Gastrocnemius medialis (tissue), 4 donors: ENCODE data around the gene GMCL2. TPM values are rescaled to one million over a fixed set of nuclear protein-coding genes. Genes with fewer than 3 reads are reported as not detected.

Experiments used
- ATAC-seq, 2 donors: fragments of 150-250 bp; one replicate each; pipeline ENCODE4 v1.9.1; 2016
- DNase-seq, 2 donors: peaks; one replicate each; pipeline ENCODE4 v3.0.0-alpha.2; 2019
- H3K27ac ChIP-seq, 4 donors: fragments of 200-600 bp; sonication (generic); 1 replicate in 1 of 4; 2 replicates in 3 of 4; pipeline ENCODE4 v1.5.1; 2016 to 2018; ENCODE audit warnings: mild to moderate bottlenecking in 2 of 4, moderate library complexity in 1 of 4
- H3K27me3 ChIP-seq, 3 donors: fragments of 200-600 bp; sonication (generic) in 2 of 3; 1 replicate in 1 of 3; 2 replicates in 2 of 3; pipeline versions ENCODE4 v1.5.1 to v1.6.0; 2016 to 2019; ENCODE audit warnings: mild to moderate bottlenecking in 1 of 3, moderate library complexity in 1 of 3
- H3K36me3 ChIP-seq, 2 donors: fragments of 200-600 bp; sonication (generic) in 1 of 2; one replicate each; pipeline ENCODE4 v1.5.1; 2017 to 2018
- H3K4me1 ChIP-seq, 2 donors: fragments of 200-600 bp; sonication (generic) in 1 of 2; one replicate each; pipeline ENCODE4 v1.5.1; 2016 to 2017; ENCODE audit warnings: mild to moderate bottlenecking in 2 of 2
- H3K4me3 ChIP-seq, 4 donors: fragments of 200-600 bp; sonication (generic) in 3 of 4; 1 replicate in 1 of 4; 2 replicates in 3 of 4; pipeline ENCODE4 v1.5.1; 2016 to 2019; ENCODE audit warnings: mild to moderate bottlenecking in 2 of 4
- H3K9me3 ChIP-seq, 3 donors: fragments of 200-600 bp; sonication (generic) in 2 of 3; 1 replicate in 1 of 3; 2 replicates in 2 of 3; pipeline ENCODE4 v1.5.1; 2016 to 2019
- POLR2A ChIP-seq, 2 donors: fragments of 450-650 bp; IDR thresholded peaks; one replicate each; pipeline ENCODE4 v1.6.1; 2017; ENCODE audit warnings: antibody characterized with exemption in 2 of 2, mild to moderate bottlenecking in 2 of 2, moderate library complexity in 2 of 2
- in situ Hi-C, 4 donors: fragments of 200-750 bp; cut with MboI; loops; one replicate each; pipeline versions ENCODE4 v1.15.0 to v1.8.0; 2017; ENCODE audit warnings: low sequenced_read_pairs in 4 of 4
- intact Hi-C: fragments of 100-400 bp; cut with DNase I; formaldehyde crosslinking; loops from one replicate; pipeline ENCODE4 v1.15.1; 2023; ENCODE audit warnings: low total_unique reads
- total RNA-seq, 4 donors: library from RNA; depleted of rRNA; stranded (reverse); fragments of >200 nt; gene quantifications; one replicate each; pipeline versions ENCODE4 v1.1.0 to v1.2.3, GENCODE V29; 2016
- TF ChIP-seq, protein P1 (sequence below), 5 experiments: fragments of 450-650 bp in 3 of 5; fragments of 200-600 bp in 2 of 5; sonication (generic) in 2 of 5; IDR thresholded peaks in 4 of 5; conservative IDR thresholded peaks in 1 of 5; 1 replicate in 4 of 5; 2 replicates in 1 of 5; pipeline ENCODE4 v1.5.1; 2016 to 2019; ENCODE audit warnings: antibody characterized with exemption in 5 of 5, mild to moderate bottlenecking in 3 of 5, moderate library complexity in 3 of 5

GMCL2 gene
- total RNA-seq, 4 donors from 2014 or later, result not detected

DNA sequence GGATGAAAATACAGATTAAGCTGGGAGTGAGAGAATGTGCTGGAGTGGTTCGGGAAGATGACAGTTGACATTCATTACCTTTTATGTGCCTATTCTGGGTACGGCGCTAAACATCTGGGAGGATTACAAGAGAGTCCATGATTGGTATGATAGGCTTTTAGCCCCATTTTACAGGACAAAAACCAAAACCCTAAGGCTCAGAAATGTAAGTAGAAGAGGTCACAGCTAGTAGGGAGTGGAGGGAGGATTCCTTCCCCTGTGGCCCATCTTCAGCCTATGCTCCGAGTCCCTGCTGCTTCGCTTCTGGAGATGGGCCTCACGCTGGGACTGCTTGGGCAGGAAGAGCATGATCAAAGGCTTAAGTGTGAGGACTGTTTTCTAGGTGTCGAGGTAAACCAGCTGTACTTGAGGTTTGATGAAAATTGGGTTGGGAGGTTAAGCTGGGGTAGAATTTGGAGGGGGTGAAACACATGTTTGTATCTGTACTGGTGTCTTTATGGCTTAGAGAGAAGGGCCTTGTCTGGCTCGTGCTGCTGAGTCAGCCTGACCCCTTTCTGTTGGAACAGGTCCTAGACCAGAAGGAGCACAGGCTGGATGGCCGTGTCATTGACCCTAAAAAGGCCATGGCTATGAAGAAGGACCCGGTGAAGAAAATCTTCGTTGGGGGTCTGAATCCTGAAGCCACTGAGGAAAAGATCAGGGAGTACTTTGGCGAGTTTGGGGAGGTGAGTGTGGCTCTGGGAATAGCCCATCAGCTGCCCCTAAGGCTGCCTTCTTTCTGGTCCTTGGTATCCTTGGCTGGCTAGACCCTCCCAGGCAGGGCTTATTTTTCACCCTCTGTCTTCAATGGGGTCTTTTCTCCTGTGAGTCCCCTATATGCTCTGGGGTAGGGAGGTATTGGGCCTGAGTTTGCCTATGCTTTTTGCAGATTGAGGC is 19.3 kb upstream of the GMCL2 start:
- intact Hi-C loops (loop anchor here (5.0 kb wide), 1 partner anchor 84 kb away; no protein-coding TSS in a partner anchor), in situ Hi-C loops (no loop called here)
- H3K9me3 ChIP-seq, result no peaks in the 10 kb centered on the region
- peaks cover 26 to 32% of the 10 kb centered on the region in 2 donors for H3K4me1 ChIP-seq
- peak in 1 of 2 donors; percentile 53 for DNase-seq
- peak overlapping the region; percentile 82 to 92 (median 88) for H3K27ac ChIP-seq
- peaks cover 3 to 50% of the 10 kb centered on the region in 2 donors for H3K36me3 ChIP-seq
- ATAC-seq, result no peak
- TF ChIP-seq, protein P1, sequence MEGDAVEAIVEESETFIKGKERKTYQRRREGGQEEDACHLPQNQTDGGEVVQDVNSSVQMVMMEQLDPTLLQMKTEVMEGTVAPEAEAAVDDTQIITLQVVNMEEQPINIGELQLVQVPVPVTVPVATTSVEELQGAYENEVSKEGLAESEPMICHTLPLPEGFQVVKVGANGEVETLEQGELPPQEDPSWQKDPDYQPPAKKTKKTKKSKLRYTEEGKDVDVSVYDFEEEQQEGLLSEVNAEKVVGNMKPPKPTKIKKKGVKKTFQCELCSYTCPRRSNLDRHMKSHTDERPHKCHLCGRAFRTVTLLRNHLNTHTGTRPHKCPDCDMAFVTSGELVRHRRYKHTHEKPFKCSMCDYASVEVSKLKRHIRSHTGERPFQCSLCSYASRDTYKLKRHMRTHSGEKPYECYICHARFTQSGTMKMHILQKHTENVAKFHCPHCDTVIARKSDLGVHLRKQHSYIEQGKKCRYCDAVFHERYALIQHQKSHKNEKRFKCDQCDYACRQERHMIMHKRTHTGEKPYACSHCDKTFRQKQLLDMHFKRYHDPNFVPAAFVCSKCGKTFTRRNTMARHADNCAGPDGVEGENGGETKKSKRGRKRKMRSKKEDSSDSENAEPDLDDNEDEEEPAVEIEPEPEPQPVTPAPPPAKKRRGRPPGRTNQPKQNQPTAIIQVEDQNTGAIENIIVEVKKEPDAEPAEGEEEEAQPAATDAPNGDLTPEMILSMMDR (IDR thresholded peaks at IDR 0.05 in 4 of 5, conservative IDR thresholded peaks at IDR 0.05 in 1 of 5), result no peak
- TF ChIP-seq POLR2A (IDR thresholded peaks at IDR 0.05), result no peak
- H3K27me3 ChIP-seq, result no peaks in the 10 kb centered on the region
- H3K4me3 ChIP-seq, result peak overlapping the region; percentile 62 to 79 (median 70)

DNA sequence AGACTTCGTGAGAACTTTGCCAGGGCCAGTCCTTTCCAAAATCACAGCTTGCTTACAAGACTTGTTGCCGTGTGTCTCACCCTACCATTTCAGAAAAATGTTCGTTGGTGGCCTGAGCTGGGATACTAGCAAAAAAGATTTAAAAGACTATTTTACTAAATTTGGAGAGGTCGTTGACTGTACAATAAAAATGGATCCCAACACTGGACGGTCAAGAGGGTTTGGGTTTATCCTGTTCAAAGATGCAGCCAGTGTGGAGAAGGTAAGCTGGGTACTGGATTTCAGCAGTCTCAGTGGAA is 18.5 kb upstream of the GMCL2 start:
- intact Hi-C loops, result loop anchor here (5.0 kb wide), 1 partner anchor 83 kb away; no protein-coding TSS in a partner anchor
- in situ Hi-C loops, result no loop called here
- Histone ChIP-seq H3K9me3 (no peaks in the 10 kb centered on the region), H3K27ac (peak overlapping the region; percentile 82 to 92 (median 88)), H3K4me1 (peaks cover 26 to 32% of the 10 kb centered on the region in 2 donors), H3K36me3 (peaks cover 0 to 43% of the 10 kb centered on the region in 2 donors), H3K4me3 (peak overlapping the region; percentile 62 to 79 (median 70)), H3K27me3 (no peaks in the 10 kb centered on the region)
- no peak for ATAC-seq
- no peak for DNase-seq
- TF ChIP-seq, protein P1 (IDR thresholded peaks at IDR 0.05 in 4 of 5, conservative IDR thresholded peaks at IDR 0.05 in 1 of 5), result no peak
- TF ChIP-seq POLR2A (IDR thresholded peaks at IDR 0.05), result no peak

DNA sequence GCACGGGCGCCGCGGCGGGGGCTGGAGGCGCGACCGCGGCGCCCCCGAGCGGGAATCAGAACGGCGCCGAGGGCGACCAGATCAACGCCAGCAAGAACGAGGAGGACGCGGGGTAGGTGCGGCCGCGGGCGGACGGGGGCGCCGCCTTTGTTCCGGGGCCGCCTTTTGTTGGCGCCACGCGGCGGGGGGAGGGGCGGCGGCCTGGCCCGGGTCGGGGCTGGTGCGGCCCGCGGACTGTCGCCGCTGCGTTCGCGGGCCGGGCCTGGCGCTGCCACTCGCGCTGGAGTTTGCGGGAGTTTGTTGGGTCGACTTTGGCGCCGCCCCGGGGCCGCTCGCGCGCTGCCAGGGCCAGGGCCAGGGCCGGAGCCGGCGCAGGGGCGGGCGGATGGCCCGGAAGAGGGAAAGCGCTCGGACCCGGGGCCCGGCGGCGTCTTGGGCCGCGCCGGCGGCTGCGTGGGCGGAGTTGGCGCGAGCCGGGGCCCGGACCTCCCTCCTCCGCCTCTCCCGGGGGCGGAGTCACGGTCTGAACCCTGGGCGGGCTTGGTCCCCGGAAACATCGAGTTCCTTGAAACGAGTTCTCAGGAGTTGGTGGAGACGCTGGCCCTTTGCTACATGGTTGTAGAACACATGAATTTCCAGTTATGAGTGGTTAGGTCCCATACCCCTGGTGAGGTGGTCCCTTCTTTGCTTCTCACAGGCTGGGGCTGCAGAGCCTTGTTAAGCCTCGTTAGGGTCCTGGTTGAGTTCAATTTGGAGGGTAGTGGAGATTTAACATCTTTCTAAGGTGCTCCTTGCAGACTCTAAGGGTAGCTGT is 18.0 kb upstream of the GMCL2 start:
- H3K36me3 ChIP-seq, result peaks cover 0 to 37% of the 10 kb centered on the region in 2 donors
- intact Hi-C loops (loop anchor here (1.0 to 5.0 kb wide), 3 partner anchors 28 to 83 kb away; no protein-coding TSS in a partner anchor), in situ Hi-C loops (no loop called here)
- ATAC-seq (peak; percentile 28 to 43), DNase-seq (peak; percentile 50 to 72)
- TF ChIP-seq, protein P1 (IDR thresholded peaks at IDR 0.05 in 4 of 5, conservative IDR thresholded peaks at IDR 0.05 in 1 of 5), result no peak
- TF ChIP-seq POLR2A (IDR thresholded peaks at IDR 0.05), result peak; percentile 57 to 61
- H3K27ac ChIP-seq, result peak overlapping the region; percentile 82 to 92 (median 88)
- no peaks in the 10 kb centered on the region for H3K27me3 ChIP-seq
- H3K9me3 ChIP-seq, result no peaks in the 10 kb centered on the region
- H3K4me1 ChIP-seq, result peaks cover 26 to 32% of the 10 kb centered on the region in 2 donors
- peak overlapping the region; percentile 62 to 79 (median 70) for H3K4me3 ChIP-seq

DNA sequence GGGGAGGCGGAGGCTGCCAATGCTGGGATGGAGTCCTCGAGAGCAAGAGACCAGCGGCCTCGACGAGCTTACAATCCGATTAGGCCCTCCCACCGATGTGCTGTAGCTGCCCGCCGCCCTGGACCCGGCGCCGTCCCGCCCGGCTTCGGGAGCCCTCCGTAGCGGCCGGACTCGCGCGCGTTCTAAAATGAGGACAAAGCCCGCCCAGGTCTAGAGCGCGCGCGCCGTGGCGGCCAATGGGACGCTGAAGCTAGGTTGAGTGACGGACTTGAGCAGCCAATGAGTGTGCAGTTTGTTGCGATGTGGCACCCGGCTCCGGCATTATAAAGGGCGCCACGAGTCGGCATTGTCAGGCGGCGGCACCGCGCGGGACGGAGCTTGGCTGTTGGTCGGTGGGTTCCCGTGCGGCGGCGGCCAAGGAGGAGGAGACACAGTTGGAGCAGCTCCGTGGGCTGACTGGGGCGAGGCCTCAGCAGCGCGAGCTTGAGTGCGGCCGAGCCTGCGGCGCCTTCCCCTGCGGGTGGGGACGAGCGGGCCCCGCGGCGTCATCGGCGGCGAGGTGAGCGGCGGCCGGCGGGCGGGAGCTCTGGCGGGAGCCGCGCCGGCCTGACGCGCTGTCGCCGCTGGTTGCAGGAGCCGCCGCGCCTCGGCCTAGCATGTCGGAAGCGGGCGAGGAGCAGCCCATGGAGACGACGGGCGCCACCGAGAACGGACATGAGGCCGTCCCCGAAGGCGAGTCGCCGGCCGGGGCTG is 17.2 kb upstream of the GMCL2 start, which contains the start of gene HNRNPAB:
Gene HNRNPAB, plus strand, starts transcription at position 352 of the 753 bp plus-strand sequence. Its CDS starts 305 bp downstream, at position 657.
- H3K4me1 ChIP-seq, result peaks cover 26 to 32% of the 10 kb centered on the region in 2 donors
- intact Hi-C loops, result loop anchor here (1.0 kb wide), 2 partner anchors 29 to 50 kb away; no protein-coding TSS in a partner anchor

More for the DNA sequence above, 17.2 kb upstream of the GMCL2 start, which contains the start of gene HNRNPAB:
- in situ Hi-C loops, result no loop called here
- DNase-seq, result peak; percentile 94 to 97
- H3K27me3 ChIP-seq, result no peaks in the 10 kb centered on the region
- H3K9me3 ChIP-seq, result no peaks in the 10 kb centered on the region
- peak; percentile 100 for TF ChIP-seq POLR2A (IDR thresholded peaks at IDR 0.05)
- TF ChIP-seq, protein P1 (IDR thresholded peaks at IDR 0.05 in 4 of 5, conservative IDR thresholded peaks at IDR 0.05 in 1 of 5), result no peak
- peak within 1 kb of the TSS; percentile 62 to 79 (median 70) for H3K4me3 ChIP-seq
- H3K27ac ChIP-seq, result peak within 1 kb of the TSS; percentile 82 to 92 (median 88)
- peaks cover 0 to 29% of the 10 kb centered on the region in 2 donors for H3K36me3 ChIP-seq
- peak; percentile 89 to 92 for ATAC-seq
